ENCODE data around the gene RNF214. TPM values are rescaled to one million over a fixed set of nuclear protein-coding genes. Genes with fewer than 3 reads are reported as not detected.

The RNF214 gene
- total and polyA plus RNA-seq, 2 of the 13 experiments (the other 11 are each of a cell fraction or from before 2014, with no cell fraction given), result 10.7 to 12.6 TPM

- TF ChIP-seq, protein P1, sequence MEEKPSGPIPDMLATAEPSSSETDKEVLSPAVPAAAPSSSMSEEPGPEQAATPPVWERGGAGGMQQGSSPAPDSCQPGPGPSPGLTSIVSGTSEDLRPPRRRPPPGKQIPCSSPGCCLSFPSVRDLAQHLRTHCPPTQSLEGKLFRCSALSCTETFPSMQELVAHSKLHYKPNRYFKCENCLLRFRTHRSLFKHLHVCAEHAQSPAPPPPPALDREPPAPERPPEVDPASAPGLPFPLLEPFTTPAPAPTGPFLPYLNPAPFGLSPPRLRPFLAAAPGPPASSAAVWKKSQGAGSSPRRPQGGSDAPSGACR (CRISPR knock-in tag; IDR thresholded peaks at IDR 0.05), result 0 out of 2 replicates have a peak, but pooled peaks have one; percentile 3
- 0 out of 2 replicates have a peak, but pooled peaks have one; percentile 26 for TF ChIP-seq REPIN1 (CRISPR knock-in tag; IDR thresholded peaks at IDR 0.05; ENCODE audit: borderline replicate concordance, low read depth)
These were observed 96.0 kb downstream of the RNF214 start (continued) for GRCh38 chr11:117328375-117329010.

- 50% methylated on average over 2 of the region's 2 CpGs for WGBS (ENCODE audit: low lambda C conversion rate)
- DNase-seq (ENCODE audit: low spot score), result no peak
- CTCF ChIA-PET (ENCODE audit: low intra/inter-chr PET ratio, low total read pairs), result no interaction called here
- Histone ChIP-seq H3K4me1 (ENCODE audit: insufficient read depth, low read length) (peaks cover 24% of the 10 kb centered on the region), H2AFZ (ENCODE audit: low read length) (no peak overlapping the region), H3K9me3 (ENCODE audit: low read length) (no peaks in the 10 kb centered on the region), H3K36me3 (replicated peaks in 1 of 2; ENCODE audit: control insufficient read depth in 1 of 2, insufficient read depth in 2 of 2, low read length in 2 of 2) (no peaks in the 10 kb centered on the region; a peak in 1 of 5 replicates), H3K27me3 (ENCODE audit: control insufficient read depth in 1 of 2, insufficient read depth in 2 of 2, low read length in 2 of 2) (no peaks in the 10 kb centered on the region; a peak in 1 of 5 replicates), H3K27ac (ENCODE audit: extremely low read length, insufficient read depth, low read length) (no peak overlapping the region), H3K9ac (ENCODE audit: insufficient read depth, low read depth, low read length) (no peak overlapping the region), H3K4me3 (replicated peaks in 1 of 3; ENCODE audit: insufficient read depth in 1 of 3, low read depth in 2 of 3, low read length in 3 of 3) (no peak overlapping the region), H3K4me2 (ENCODE audit: low read depth, low read length) (no peak overlapping the region), H3K79me2 (ENCODE audit: insufficient read depth, low read length) (no peaks in the 10 kb centered on the region), H4K20me1 (ENCODE audit: insufficient read depth, low read length) (no peaks in the 10 kb centered on the region)
- no peak for FAIRE-seq
- intact Hi-C loops (cut with micrococcal nuclease; ENCODE audit: unreplicated experiment) (no loop called here), in situ Hi-C loops (cut with HindIII; ENCODE audit: extremely low pct_ligation_motif_present, low pct_unique_long_range_greater_than_20kb) (no loop called here)
- TF ChIP-seq ONECUT2 (CRISPR knock-in tag; IDR thresholded peaks at IDR 0.05) (peak; percentile 68; the same call in 1 of the 2 replicates), KAT8 (CRISPR knock-in tag; IDR thresholded peaks at IDR 0.05) (no peak), RARA (CRISPR knock-in tag; IDR thresholded peaks at IDR 0.05) (peak; percentile 59; the same call in 1 of the 2 replicates), ZNF460 (CRISPR knock-in tag; IDR thresholded peaks at IDR 0.05; ENCODE audit: borderline replicate concordance) (peak; percentile 56; the same call in 1 of the 2 replicates), ZBTB7B (CRISPR knock-in tag; IDR thresholded peaks at IDR 0.05) (0 out of 2 replicates have a peak, but pooled peaks have one; percentile 23)
- POLR2A ChIA-PET, result no interaction called here
- peak; percentile 27; the same call in 2 of the 3 replicates for ATAC-seq
- no TSS peak for BruUV-seq (replicated peaks)
These were observed 100.4 kb downstream of the RNF214 start for GRCh38 chr11:117332843-117333242.

Measured in HepG2 (cell line).